HG03378 (cell line): ENCODE results near the gene NEDD4L.
A peak's percentile ranks its signal among the peaks of the same experiment; 100 is the strongest.

Experiments used
- ATAC-seq: cut with Tn5 transposase; IDR thresholded peaks from one replicate; pipeline ENCODE4 v1.9.1; 2021; ENCODE audit warnings: mild to moderate bottlenecking, moderate library complexity; ENCODE audit not compliant: unreplicated experiment

NEDD4L gene

GRCh38 chr18:58051765-58052460 lies 7.9 kb downstream of the NEDD4L start:
- ATAC-seq: peak; percentile 75

GRCh38 chr18:58052960-58053359 lies 8.9 kb downstream of the NEDD4L start:
- no peak for ATAC-seq

GRCh38 chr18:58054041-58054781 lies 10.2 kb downstream of the NEDD4L start:
- ATAC-seq: no peak

- ATAC-seq: no peak
These were observed 12.0 kb downstream of the NEDD4L start for GRCh38 chr18:58055890-58056558.

- ATAC-seq: no peak
These were observed 12.8 kb downstream of the NEDD4L start for GRCh38 chr18:58056852-58057251.

- ATAC-seq: no peak
These were observed 13.4 kb downstream of the NEDD4L start for GRCh38 chr18:58057291-58057965.

GRCh38 chr18:58058720-58059119 lies 14.7 kb downstream of the NEDD4L start:
- ATAC-seq: no peak

GRCh38 chr18:58060254-58060653 lies 16.2 kb downstream of the NEDD4L start:
- no peak for ATAC-seq

- ATAC-seq: no peak
These were observed 17.3 kb downstream of the NEDD4L start for GRCh38 chr18:58061349-58061748.

GRCh38 chr18:58064406-58064998 lies 20.5 kb downstream of the NEDD4L start:
- no peak for ATAC-seq

GRCh38 chr18:58065956-58066355 lies 21.9 kb downstream of the NEDD4L start:
- ATAC-seq: no peak

GRCh38 chr18:58067601-58068000 lies 23.6 kb downstream of the NEDD4L start:
- ATAC-seq: no peak

- no peak for ATAC-seq
These were observed 25.1 kb downstream of the NEDD4L start for GRCh38 chr18:58069099-58069498.

GRCh38 chr18:58069721-58070292 lies 25.8 kb downstream of the NEDD4L start:
- no peak for ATAC-seq

GRCh38 chr18:58076052-58076451 lies 32.0 kb downstream of the NEDD4L start:
- ATAC-seq: no peak

- no peak for ATAC-seq
These were observed 33.3 kb downstream of the NEDD4L start for GRCh38 chr18:58077329-58077728.

GRCh38 chr18:58078889-58079573 lies 35.0 kb downstream of the NEDD4L start:
- ATAC-seq: no peak

GRCh38 chr18:58080451-58080850 lies 36.4 kb downstream of the NEDD4L start:
- no peak for ATAC-seq

- no peak for ATAC-seq
These were observed 44.1 kb downstream of the NEDD4L start for GRCh38 chr18:58087928-58088690.
